Prostate gland (tissue), 2 donors: ENCODE results near the gene OOSP3.

Experiments used
- POLR2A ChIP-seq: fragments of 450-650 bp; IDR thresholded peaks from one replicate; pipeline ENCODE4 v1.6.1; 2016; ENCODE audit warnings: antibody characterized with exemption, mild to moderate bottlenecking
- POLR2AphosphoS5 ChIP-seq: sonication (generic); formaldehyde crosslinking; IDR thresholded peaks from one replicate; pipeline ENCODE4 v1.6.1; 2017; ENCODE audit warnings: antibody characterized with exemption
- TF ChIP-seq, protein P1 (sequence below), 4 experiments: fragments of 200-600 bp in 2 of 4; fragments of 450-650 bp in 2 of 4; sonication (generic) in 2 of 4; IDR thresholded peaks; 1 replicate in 3 of 4; 2 replicates in 1 of 4; pipeline ENCODE4 v1.5.1; 2016 to 2019; ENCODE audit warnings: antibody characterized with exemption in 4 of 4, mild to moderate bottlenecking in 2 of 4, moderate library complexity in 2 of 4

DNA sequence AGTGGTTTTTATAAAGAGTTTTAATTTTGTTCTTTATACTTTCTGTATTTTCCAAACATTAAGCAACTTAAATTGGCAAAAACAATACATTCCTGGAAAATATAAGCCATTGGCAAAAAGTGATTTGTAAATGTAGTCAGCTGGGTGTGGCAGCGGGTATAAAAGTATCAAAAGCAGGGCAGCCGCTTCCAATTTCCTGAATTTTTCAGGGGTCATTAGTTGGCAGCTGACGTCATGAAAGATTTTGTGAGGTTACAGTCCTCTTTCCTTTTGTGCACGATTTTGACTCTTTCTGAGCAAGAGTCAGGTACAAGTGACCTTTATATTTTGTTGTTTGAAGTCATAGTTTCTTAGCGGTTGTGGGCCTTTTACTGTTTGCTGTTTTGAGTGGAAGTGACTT lies at the start of gene OOSP3:
- no peak for TF ChIP-seq POLR2A
- TF ChIP-seq, protein P1, sequence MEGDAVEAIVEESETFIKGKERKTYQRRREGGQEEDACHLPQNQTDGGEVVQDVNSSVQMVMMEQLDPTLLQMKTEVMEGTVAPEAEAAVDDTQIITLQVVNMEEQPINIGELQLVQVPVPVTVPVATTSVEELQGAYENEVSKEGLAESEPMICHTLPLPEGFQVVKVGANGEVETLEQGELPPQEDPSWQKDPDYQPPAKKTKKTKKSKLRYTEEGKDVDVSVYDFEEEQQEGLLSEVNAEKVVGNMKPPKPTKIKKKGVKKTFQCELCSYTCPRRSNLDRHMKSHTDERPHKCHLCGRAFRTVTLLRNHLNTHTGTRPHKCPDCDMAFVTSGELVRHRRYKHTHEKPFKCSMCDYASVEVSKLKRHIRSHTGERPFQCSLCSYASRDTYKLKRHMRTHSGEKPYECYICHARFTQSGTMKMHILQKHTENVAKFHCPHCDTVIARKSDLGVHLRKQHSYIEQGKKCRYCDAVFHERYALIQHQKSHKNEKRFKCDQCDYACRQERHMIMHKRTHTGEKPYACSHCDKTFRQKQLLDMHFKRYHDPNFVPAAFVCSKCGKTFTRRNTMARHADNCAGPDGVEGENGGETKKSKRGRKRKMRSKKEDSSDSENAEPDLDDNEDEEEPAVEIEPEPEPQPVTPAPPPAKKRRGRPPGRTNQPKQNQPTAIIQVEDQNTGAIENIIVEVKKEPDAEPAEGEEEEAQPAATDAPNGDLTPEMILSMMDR (IDR thresholded peaks at IDR 0.05), result no peak
- no peak for TF ChIP-seq POLR2AphosphoS5
